PC-9 (cell line): ENCODE results near the gene TMEM9. TPM values are rescaled to one million over a fixed set of nuclear protein-coding genes. Genes with fewer than 3 reads are reported as not detected.

Experiments
- BruUV-seq: library from RNA; stranded (reverse); fragments of 400-500 nt; replicated peaks from 2 replicates; lab custom pipeline; 2021; lab: Mats Ljungman, UMichigan
- CTCF ChIA-PET: fragments of 300-600 bp; sonication (Branson Sonifier 250); formaldehyde crosslinking; loops from one replicate; lab custom pipeline; 2022; ENCODE audit warnings: antibody characterized with exemption; lab: Charles Lee
- POLR2A ChIA-PET: fragments of 300-600 bp; sonication (Branson Sonifier 250); formaldehyde crosslinking; loops from one replicate; lab custom pipeline; 2022; ENCODE audit warnings: antibody characterized with exemption; ENCODE audit not compliant: unreplicated experiment; lab: Charles Lee
- DNase-seq, 2 experiments: peaks; one replicate each; pipeline versions ENCODE4 v3.0.0 to v3.0.0-alpha.2; 2015 to 2022; ENCODE audit warnings: mixed read lengths in 1 of 2
- H2AFZ ChIP-seq: fragments of 200-600 bp; sonication (generic); 2 replicates; pipeline ENCODE4 v1.8.1; 2017; ENCODE audit warnings: antibody characterized with exemption
- H3F3A ChIP-seq: fragments of 200-600 bp; sonication (generic); 2 replicates; pipeline ENCODE4 v1.8.1; 2017; ENCODE audit warnings: antibody characterized with exemption, mild to moderate bottlenecking, low read depth; ENCODE audit not compliant: insufficient read depth
- H3K27ac ChIP-seq: fragments of 200-600 bp; sonication (generic); 2 replicates; pipeline ENCODE4 v1.6.1; 2016; ENCODE audit warnings: mixed run types
- H3K27me3 ChIP-seq: fragments of 200-600 bp; sonication (generic); 2 replicates; pipeline ENCODE4 v1.6.1; 2016; ENCODE audit warnings: low read depth, mixed run types; ENCODE audit not compliant: insufficient read depth
- H3K36me3 ChIP-seq: fragments of 200-600 bp; sonication (generic); 2 replicates; pipeline ENCODE4 v1.6.1; 2016; ENCODE audit warnings: low read depth, mixed run types
- H3K4me1 ChIP-seq: fragments of 200-600 bp; sonication (generic); replicated peaks from 2 replicates; pipeline ENCODE4 v1.6.1; 2016; ENCODE audit warnings: mixed run types; ENCODE audit not compliant: insufficient read depth
- H3K4me2 ChIP-seq: fragments of 200-600 bp; sonication (generic); 2 replicates; pipeline ENCODE4 v1.6.1; 2017; ENCODE audit warnings: mixed run types
- H3K4me3 ChIP-seq: fragments of 200-600 bp; sonication (generic); 2 replicates; pipeline ENCODE4 v1.6.1; 2016; ENCODE audit warnings: mixed run types
- H3K79me2 ChIP-seq: fragments of 200-600 bp; sonication (generic); 2 replicates; pipeline ENCODE4 v1.6.1; 2017; ENCODE audit warnings: low read depth, mixed run types
- H3K9me2 ChIP-seq: fragments of 200-600 bp; sonication (generic); 2 replicates; pipeline ENCODE4 v1.8.1; 2017; ENCODE audit warnings: mild to moderate bottlenecking; ENCODE audit not compliant: insufficient read depth
- H3K9me3 ChIP-seq: fragments of 200-600 bp; sonication (generic); 2 replicates; pipeline ENCODE4 v1.8.1; 2016; ENCODE audit warnings: low read depth; ENCODE audit not compliant: insufficient read depth
- H4K20me1 ChIP-seq: fragments of 200-600 bp; sonication (generic); 2 replicates; pipeline ENCODE4 v1.8.1; 2017; ENCODE audit not compliant: insufficient read depth
- EZH2 ChIP-seq: fragments of 200-600 bp; sonication (generic); IDR thresholded peaks from 2 replicates; pipeline ENCODE4 v1.8.0; 2017; ENCODE audit warnings: antibody characterized with exemption, low read depth
- intact Hi-C: fragments of 100-400 bp; cut with micrococcal nuclease; formaldehyde crosslinking; loops from one replicate; pipeline ENCODE4 v1.10.0; 2022; ENCODE audit not compliant: unreplicated experiment
- total RNA-seq: library from RNA; stranded (reverse); gene quantifications from 2 replicates; pipeline ENCODE4 v1.2.3, GENCODE V29; 2021
- TF ChIP-seq, protein P1 (sequence below): fragments of 200-600 bp; sonication (generic); conservative IDR thresholded peaks from 2 replicates; pipeline ENCODE4 v1.6.1; 2017; ENCODE audit warnings: mixed run types, antibody characterized with exemption, mild to moderate bottlenecking, moderate library complexity

The TMEM9 gene
- total RNA-seq, 1 experiment from 2014 or later = 94.3 TPM

DNA sequence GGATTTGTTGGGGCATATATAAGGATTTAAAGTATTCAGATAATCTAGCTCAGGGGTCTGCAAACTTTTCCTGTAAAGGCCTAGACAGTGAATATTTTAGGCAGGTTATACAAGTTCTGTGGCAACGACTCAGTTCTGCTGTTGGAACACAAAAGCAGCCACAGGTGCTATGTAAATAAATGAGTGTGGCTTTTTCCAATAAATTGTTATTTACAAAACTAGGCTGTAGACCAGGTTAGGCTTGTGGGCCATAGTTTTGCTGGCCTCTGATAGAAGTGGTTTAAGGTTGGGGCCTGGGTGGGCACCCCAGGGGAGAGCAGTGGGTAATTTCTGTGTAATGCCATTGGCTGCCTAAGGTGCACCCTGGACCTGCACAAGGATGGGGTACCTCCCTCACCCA lies 19.5 kb upstream of the TMEM9 start:
- intact Hi-C loops = no loop called here
- H2AFZ ChIP-seq = no peak overlapping the region
- no peaks in the 10 kb centered on the region for H3K9me3 ChIP-seq
- H3K9me2 ChIP-seq = no peaks in the 10 kb centered on the region
- H3K4me2 ChIP-seq = peak overlapping the region; percentile 24
- TF ChIP-seq, protein P1, sequence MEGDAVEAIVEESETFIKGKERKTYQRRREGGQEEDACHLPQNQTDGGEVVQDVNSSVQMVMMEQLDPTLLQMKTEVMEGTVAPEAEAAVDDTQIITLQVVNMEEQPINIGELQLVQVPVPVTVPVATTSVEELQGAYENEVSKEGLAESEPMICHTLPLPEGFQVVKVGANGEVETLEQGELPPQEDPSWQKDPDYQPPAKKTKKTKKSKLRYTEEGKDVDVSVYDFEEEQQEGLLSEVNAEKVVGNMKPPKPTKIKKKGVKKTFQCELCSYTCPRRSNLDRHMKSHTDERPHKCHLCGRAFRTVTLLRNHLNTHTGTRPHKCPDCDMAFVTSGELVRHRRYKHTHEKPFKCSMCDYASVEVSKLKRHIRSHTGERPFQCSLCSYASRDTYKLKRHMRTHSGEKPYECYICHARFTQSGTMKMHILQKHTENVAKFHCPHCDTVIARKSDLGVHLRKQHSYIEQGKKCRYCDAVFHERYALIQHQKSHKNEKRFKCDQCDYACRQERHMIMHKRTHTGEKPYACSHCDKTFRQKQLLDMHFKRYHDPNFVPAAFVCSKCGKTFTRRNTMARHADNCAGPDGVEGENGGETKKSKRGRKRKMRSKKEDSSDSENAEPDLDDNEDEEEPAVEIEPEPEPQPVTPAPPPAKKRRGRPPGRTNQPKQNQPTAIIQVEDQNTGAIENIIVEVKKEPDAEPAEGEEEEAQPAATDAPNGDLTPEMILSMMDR = no peak
- no peak for TF ChIP-seq EZH2
- H3K36me3 ChIP-seq = no peaks in the 10 kb centered on the region
- ChIA-PET POLR2A (no interaction called here), CTCF (interaction anchor here (0.6 kb wide), 1 partner anchor 279 kb away, joined by 3 read pairs; the partner anchor contains the start of gene INAVA)
- BruUV-seq = no TSS peak
- H3K27me3 ChIP-seq = no peaks in the 10 kb centered on the region
- peak overlapping the region; percentile 53 for H3K27ac ChIP-seq
- peaks cover 39% of the 10 kb centered on the region for H3F3A ChIP-seq
- DNase-seq = peak in 1 of 2 experiments; percentile 48
- H4K20me1 ChIP-seq = no peaks in the 10 kb centered on the region
- no peaks in the 10 kb centered on the region for H3K79me2 ChIP-seq
- no peak overlapping the region for H3K4me3 ChIP-seq
- H3K4me1 ChIP-seq = peaks cover 53% of the 10 kb centered on the region

GRCh38 chr1:201172999-201173610 lies 18.8 kb upstream of the TMEM9 start:
- POLR2A ChIA-PET = no interaction called here
- CTCF ChIA-PET = interaction anchor here (0.6 kb wide), 1 partner anchor 278 kb away, joined by 3 read pairs; the partner anchor contains the start of gene INAVA
- TF ChIP-seq, protein P1 = no peak
- TF ChIP-seq EZH2 = no peak

DNA sequence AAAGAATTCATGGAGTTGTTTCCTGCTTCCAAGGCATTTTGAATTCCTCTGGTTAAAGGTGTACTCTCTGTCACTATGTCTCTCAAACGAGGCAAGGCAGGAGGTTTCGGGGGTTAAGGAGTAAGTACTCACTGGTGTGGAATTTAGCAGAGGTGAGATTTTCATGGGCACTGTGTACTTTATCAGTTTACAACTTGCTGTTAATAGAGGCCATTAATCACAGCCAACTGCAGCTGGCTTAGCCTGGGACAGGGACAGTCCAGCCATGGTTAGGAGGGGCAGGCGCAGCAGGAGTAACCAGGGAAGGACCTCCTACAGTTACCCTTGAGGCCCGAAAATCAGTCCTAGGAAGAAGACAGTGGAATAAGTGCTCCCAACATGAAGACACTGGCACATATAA lies 18.1 kb upstream of the TMEM9 start:
- intact Hi-C loops = no loop called here
- no peak overlapping the region for H3K27ac ChIP-seq

More at GRCh38 chr1:201172999-201173610, 18.8 kb upstream of the TMEM9 start:
- DNase-seq = peak; percentile 21 to 80
- no peaks in the 10 kb centered on the region for H3K9me2 ChIP-seq
- no peaks in the 10 kb centered on the region for H3K36me3 ChIP-seq
- H3K4me3 ChIP-seq = no peak overlapping the region
- no TSS peak for BruUV-seq
- no peaks in the 10 kb centered on the region for H3K9me3 ChIP-seq
- no peaks in the 10 kb centered on the region for H3K27me3 ChIP-seq
- no peak overlapping the region for H2AFZ ChIP-seq
- no peaks in the 10 kb centered on the region for H4K20me1 ChIP-seq
- peaks cover 39% of the 10 kb centered on the region for H3F3A ChIP-seq
- intact Hi-C loops = no loop called here
- no peaks in the 10 kb centered on the region for H3K79me2 ChIP-seq
- peak overlapping the region; percentile 32 for H3K4me2 ChIP-seq
- H3K4me1 ChIP-seq = peaks cover 53% of the 10 kb centered on the region
- H3K27ac ChIP-seq = peak overlapping the region; percentile 53

More for the DNA sequence above, 18.1 kb upstream of the TMEM9 start:
- TF ChIP-seq, protein P1 = no peak
- TF ChIP-seq EZH2 = no peak
- CTCF ChIA-PET = no interaction called here
- peaks cover 37% of the 10 kb centered on the region for H3F3A ChIP-seq
- H3K4me3 ChIP-seq = no peak overlapping the region
- POLR2A ChIA-PET = no interaction called here
- no peaks in the 10 kb centered on the region for H4K20me1 ChIP-seq
- peaks cover 52% of the 10 kb centered on the region for H3K4me1 ChIP-seq
- H2AFZ ChIP-seq = no peak overlapping the region
- no peak for DNase-seq
- H3K36me3 ChIP-seq = no peaks in the 10 kb centered on the region
- BruUV-seq = no TSS peak
- H3K9me2 ChIP-seq = no peaks in the 10 kb centered on the region
- H3K27me3 ChIP-seq = no peaks in the 10 kb centered on the region
- no peak overlapping the region for H3K4me2 ChIP-seq
- no peaks in the 10 kb centered on the region for H3K79me2 ChIP-seq
- H3K9me3 ChIP-seq = no peaks in the 10 kb centered on the region
